NCI-H1092 treated with DMSO at 0.1 percent for 48 hours (cell line): ENCODE results near the gene SPPL3.
"Not testable (repeated sequence)": the region's sequence is repeated elsewhere in the genome, so short reads cannot be mapped to it uniquely, and the experiment has no call there.

Source experiments
- DNase-seq: peaks from one replicate; lab custom pipeline; 2025; lab: John Stamatoyannopoulos, UW

The SPPL3 gene

GRCh38 chr12:120749256-120749655 lies 154.9 kb downstream of the SPPL3 start:
- DNase-seq, result no peak

GRCh38 chr12:120748242-120748641 lies 155.9 kb downstream of the SPPL3 start:
- DNase-seq, result no peak

GRCh38 chr12:120744922-120745493 lies 159.2 kb downstream of the SPPL3 start:
- no peak for DNase-seq

- no peak for DNase-seq
Measured at GRCh38 chr12:120741476-120742421, 162.4 kb downstream of the SPPL3 start.

- no peak for DNase-seq
Measured at GRCh38 chr12:120740871-120741270, 163.3 kb downstream of the SPPL3 start.

GRCh38 chr12:120739821-120740613 lies 164.1 kb downstream of the SPPL3 start:
- DNase-seq, result no peak

GRCh38 chr12:120739031-120739762 lies 165.0 kb downstream of the SPPL3 start:
- no peak for DNase-seq

- DNase-seq, result no peak
Measured at GRCh38 chr12:120738252-120739030, 165.7 kb downstream of the SPPL3 start.

GRCh38 chr12:120737557-120738251 lies 166.5 kb downstream of the SPPL3 start:
- DNase-seq, result no peak

- DNase-seq, result no peak
Measured at GRCh38 chr12:120736404-120737331, 167.5 kb downstream of the SPPL3 start.

- no peak for DNase-seq
Measured at GRCh38 chr12:120735181-120735580, 169.0 kb downstream of the SPPL3 start.

- DNase-seq, result no peak
Measured at GRCh38 chr12:120734210-120734609, 169.9 kb downstream of the SPPL3 start.

GRCh38 chr12:120733574-120733973 lies 170.6 kb downstream of the SPPL3 start:
- DNase-seq, result no peak

GRCh38 chr12:120732198-120732597 lies 172.0 kb downstream of the SPPL3 start:
- DNase-seq, result not testable (repeated sequence)

GRCh38 chr12:120726961-120727360 lies 177.2 kb downstream of the SPPL3 start:
- no peak for DNase-seq

- DNase-seq, result no peak
Measured at GRCh38 chr12:120726510-120726793, 177.7 kb downstream of the SPPL3 start.

- peak; percentile 76 for DNase-seq
Measured at GRCh38 chr12:120725659-120726509, 178.3 kb downstream of the SPPL3 start, which contains the start of gene ACADS. Gene ACADS, plus strand, starts transcription at chr12:120725826. Its CDS starts 60 bp downstream, at chr12:120725886.

GRCh38 chr12:120725151-120725658 lies 179.0 kb downstream of the SPPL3 start:
- peak; percentile 53 for DNase-seq
